HepG2 (cell line): ENCODE measurements around the gene HES1. TPM values are rescaled to one million over a fixed set of nuclear protein-coding genes. Genes with fewer than 3 reads are reported as not detected.
A peak's percentile ranks its signal among the peaks of the same experiment; 100 is the strongest.

ENCODE experiments used
- AKNA ChIP-seq: sonication (generic); formaldehyde crosslinking; IDR thresholded peaks from 2 replicates; pipeline ENCODE4 v1.4.0; 2020; ENCODE audit warnings: missing genetic modification reagents, borderline replicate concordance
- CREB1 ChIP-seq, 2 experiments: fragments of 450-650 bp in 1 of 2; IDR thresholded peaks; 2 replicates each; pipeline ENCODE4 v1.6.1; 2016 to 2017; ENCODE audit warnings: control low read depth in 1 of 2, mild to moderate bottlenecking in 1 of 2, missing compliant biosample characterization in 1 of 2, missing genetic modification characterization in 1 of 2
- DPF2 ChIP-seq: sonication (generic); formaldehyde crosslinking; IDR thresholded peaks from 2 replicates; pipeline ENCODE4 v1.4.0; 2020; ENCODE audit warnings: mild to moderate bottlenecking, low read depth, missing genetic modification reagents, borderline replicate concordance
- HBP1 ChIP-seq: IDR thresholded peaks from 2 replicates; pipeline ENCODE4 v1.6.1; 2016; ENCODE audit warnings: low read depth, control low read depth
- HMG20A ChIP-seq: IDR thresholded peaks from 2 replicates; pipeline ENCODE4 v1.6.1; 2016; ENCODE audit warnings: borderline replicate concordance
- JDP2 ChIP-seq: sonication (generic); formaldehyde crosslinking; IDR thresholded peaks from 2 replicates; pipeline ENCODE4 v1.8.1; 2022; ENCODE audit warnings: missing genetic modification reagents, borderline replicate concordance
- KLF6 ChIP-seq: IDR thresholded peaks from 2 replicates; pipeline ENCODE4 v1.8.0; 2016; ENCODE audit warnings: missing biosample characterization, missing genetic modification reagents
- NFYB ChIP-seq: sonication (generic); formaldehyde crosslinking; IDR thresholded peaks from 2 replicates; pipeline ENCODE4 v1.4.0; 2020; ENCODE audit warnings: missing genetic modification reagents
- NR1H2 ChIP-seq: sonication (generic); formaldehyde crosslinking; IDR thresholded peaks from 2 replicates; pipeline ENCODE4 v1.8.1; 2022; ENCODE audit warnings: low read depth, missing genetic modification reagents, borderline replicate concordance
- ZBTB39 ChIP-seq: sonication (generic); formaldehyde crosslinking; IDR thresholded peaks from 2 replicates; pipeline ENCODE4 v1.5.0; 2020; ENCODE audit warnings: missing genetic modification reagents
- ZFP37 ChIP-seq: sonication (generic); formaldehyde crosslinking; IDR thresholded peaks from 2 replicates; pipeline ENCODE4 v1.4.0; 2020; ENCODE audit warnings: missing genetic modification reagents, borderline replicate concordance
- ZMYM3 ChIP-seq: sonication (generic); formaldehyde crosslinking; IDR thresholded peaks from 2 replicates; pipeline ENCODE4 v1.5.1; 2020; ENCODE audit warnings: mild to moderate bottlenecking, missing genetic modification reagents
- ZNF468 ChIP-seq: sonication (generic); formaldehyde crosslinking; IDR thresholded peaks from 2 replicates; pipeline ENCODE4 v1.8.0; 2022; ENCODE audit warnings: mild to moderate bottlenecking, moderate library complexity, missing genetic modification reagents
- ZNF605 ChIP-seq: sonication (generic); formaldehyde crosslinking; IDR thresholded peaks from 2 replicates; pipeline ENCODE4 v1.8.0; 2022; ENCODE audit warnings: mild to moderate bottlenecking, missing genetic modification reagents
- ZNF746 ChIP-seq: sonication (generic); formaldehyde crosslinking; IDR thresholded peaks from 2 replicates; pipeline ENCODE4 v1.8.0; 2022; ENCODE audit warnings: mild to moderate bottlenecking, missing genetic modification reagents
- ZNF770 ChIP-seq: sonication (generic); formaldehyde crosslinking; IDR thresholded peaks from 2 replicates; pipeline ENCODE4 v1.5.0; 2020; ENCODE audit warnings: mild to moderate bottlenecking, missing genetic modification reagents
- polyA plus RNA-seq, 8 experiments: library from polyadenylated mRNA; depleted of rRNA in 3 of 8; stranded (reverse) in 7 of 8; unstranded in 1 of 8; fragments of >200 nt; fragmentation: Illumina TruSeq in 4 of 8; extraction: Trizol in 4 of 8; gene quantifications; 2 replicates each; pipeline versions ENCODE4 v1.2.1 to v1.2.3, GENCODE V29; 2011 to 2016; ENCODE audit warnings: low read depth in 4 of 8, missing spikeins in 1 of 8, mixed read lengths in 1 of 8; ENCODE audit not compliant: insufficient read depth in 1 of 8
- total RNA-seq, 5 experiments: library from RNA; depleted of rRNA; stranded (reverse); fragments of >200 nt; fragmentation: Illumina TruSeq; extraction: Trizol; gene quantifications; 2 replicates each; pipeline ENCODE4 v1.2.3, GENCODE V29; 2016; ENCODE audit warnings: low read depth in 1 of 5
- TF ChIP-seq, protein P1 (sequence below): sonication (generic); formaldehyde crosslinking; IDR thresholded peaks from 2 replicates; pipeline ENCODE4 v1.8.0; 2023; ENCODE audit warnings: mild to moderate bottlenecking, missing genetic modification reagents

The HES1 gene
- total and polyA plus RNA-seq, 2 of the 13 experiments (the other 11 are each of a cell fraction or from before 2014, with no cell fraction given): 15.4 to 19.8 TPM

DNA sequence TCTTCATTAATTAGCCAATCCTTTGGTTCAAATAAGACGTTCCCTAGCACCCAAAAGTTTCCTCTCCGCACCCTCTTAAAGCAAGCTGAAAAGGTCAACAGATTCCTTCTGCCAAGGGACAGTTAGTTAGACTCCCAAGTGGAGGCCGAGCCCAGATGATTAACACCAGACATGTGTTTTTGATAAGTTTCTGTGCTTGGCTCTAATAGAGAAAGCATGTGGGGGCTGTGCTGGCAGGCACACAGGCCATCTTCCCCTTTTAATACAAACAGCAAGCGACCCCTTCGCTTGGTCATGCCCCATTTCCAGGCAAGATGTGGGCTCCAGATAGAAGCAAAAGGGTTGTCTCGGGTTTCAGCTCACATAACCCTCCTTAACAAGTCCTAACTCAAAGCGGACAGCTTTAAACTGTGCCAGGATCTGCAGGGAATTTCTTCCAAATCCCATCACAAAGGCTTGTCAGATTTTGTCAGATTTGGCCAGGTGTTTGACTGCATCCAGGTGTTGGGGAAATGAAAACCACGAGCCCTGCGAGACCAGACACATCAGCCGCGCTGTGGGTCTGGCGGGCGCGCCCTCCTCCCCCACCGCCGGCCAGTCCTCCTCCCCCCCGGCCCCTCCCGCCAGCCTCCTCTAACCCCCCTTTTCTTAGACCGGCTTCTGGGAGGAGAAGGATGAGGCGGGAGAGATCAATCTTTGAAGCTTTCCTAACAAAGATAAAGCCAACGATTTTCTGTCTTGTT is 3.3 kb downstream of the HES1 start (continued):
- TF ChIP-seq ZNF746 (CRISPR knock-in tag) (no peak), DPF2 (CRISPR knock-in tag) (no peak), NFYB (CRISPR knock-in tag) (no peak), ZNF605 (CRISPR knock-in tag) (no peak), NR1H2 (CRISPR knock-in tag) (no peak), ZMYM3 (CRISPR knock-in tag) (no peak), KLF6 (CRISPR knock-in tag) (no peak), ZBTB39 (CRISPR knock-in tag) (no peak), HMG20A (CRISPR knock-in tag) (0 out of 2 replicates have a peak, but pooled peaks have one; percentile 13), HBP1 (no peak), ZNF770 (CRISPR knock-in tag) (0 out of 2 replicates have a peak, but pooled peaks have one; percentile 13), ZFP37 (no peak), CREB1 (IDR thresholded peaks at IDR 0.05) (no peak), CREB1 (CRISPR knock-in tag; IDR thresholded peaks at IDR 0.05) (0 out of 2 replicates have a peak, but pooled peaks have one; percentile 18), AKNA (CRISPR knock-in tag) (no peak), ZNF468 (CRISPR knock-in tag) (no peak), JDP2 (CRISPR knock-in tag) (no peak)
- TF ChIP-seq, protein P1, sequence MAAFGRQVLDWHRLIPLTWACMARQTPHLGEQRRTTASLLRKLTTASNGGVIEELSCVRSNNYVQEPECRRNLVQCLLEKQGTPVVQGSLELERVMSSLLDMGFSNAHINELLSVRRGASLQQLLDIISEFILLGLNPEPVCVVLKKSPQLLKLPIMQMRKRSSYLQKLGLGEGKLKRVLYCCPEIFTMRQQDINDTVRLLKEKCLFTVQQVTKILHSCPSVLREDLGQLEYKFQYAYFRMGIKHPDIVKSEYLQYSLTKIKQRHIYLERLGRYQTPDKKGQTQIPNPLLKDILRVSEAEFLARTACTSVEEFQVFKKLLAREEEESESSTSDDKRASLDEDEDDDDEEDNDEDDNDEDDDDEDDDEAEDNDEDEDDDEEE: no peak
